Immature natural killer cell (primary cell): ENCODE results near the gene SPATA20. TPM values are rescaled to one million over a fixed set of nuclear protein-coding genes. Genes with fewer than 3 reads are reported as not detected.

ENCODE experiments used
- DNase-seq, 3 donors: peaks; one replicate each; pipeline ENCODE4 v3.0.0; 2022; ENCODE audit warnings: mixed read lengths in 1 of 3
- H3K27ac Mint-ChIP-seq, 6 donors: one replicate each; pipeline ENCODE4 v1.8.0; 2020; ENCODE audit warnings: mixed read lengths in 6 of 6, mild to moderate bottlenecking in 5 of 6, inconsistent platforms in 4 of 6, moderate library complexity in 3 of 6
- H3K27me3 Mint-ChIP-seq, 3 donors: one replicate each; pipeline ENCODE4 v1.8.0; 2020 to 2021; ENCODE audit warnings: low read depth in 3 of 3, mild to moderate bottlenecking in 3 of 3, mixed read lengths in 3 of 3, moderate library complexity in 3 of 3, inconsistent platforms in 1 of 3
- H3K36me3 Mint-ChIP-seq, 3 donors: one replicate each; pipeline ENCODE4 v1.8.0; 2020; ENCODE audit warnings: mixed read lengths in 3 of 3, inconsistent platforms in 2 of 3, mild to moderate bottlenecking in 2 of 3
- H3K4me1 Mint-ChIP-seq, 2 donors: one replicate each; pipeline ENCODE4 v1.8.0; 2020; ENCODE audit warnings: inconsistent platforms in 2 of 2, mild to moderate bottlenecking in 2 of 2, mixed read lengths in 2 of 2, moderate library complexity in 1 of 2
- H3K4me3 Mint-ChIP-seq, 5 donors: one replicate each; pipeline ENCODE4 v1.8.0; 2020; ENCODE audit warnings: mild to moderate bottlenecking in 5 of 5, mixed read lengths in 5 of 5, inconsistent platforms in 3 of 5, moderate library complexity in 3 of 5
- H3K9me3 Mint-ChIP-seq, 6 donors: one replicate each; pipeline ENCODE4 v1.8.0; 2020; ENCODE audit warnings: mild to moderate bottlenecking in 6 of 6, mixed read lengths in 6 of 6, inconsistent platforms in 4 of 6, moderate library complexity in 3 of 6
- polyA plus RNA-seq, 3 donors: library from polyadenylated mRNA; unstranded; fragments of 300-500 nt; fragmentation: Illumina TruSeq; gene quantifications; one replicate each; pipeline ENCODE4 v1.2.3, GENCODE V29; 2021

Gene SPATA20
- polyA plus RNA-seq, 3 donors from 2014 or later: 9.8 to 23.0 (median 9.9) TPM

DNA sequence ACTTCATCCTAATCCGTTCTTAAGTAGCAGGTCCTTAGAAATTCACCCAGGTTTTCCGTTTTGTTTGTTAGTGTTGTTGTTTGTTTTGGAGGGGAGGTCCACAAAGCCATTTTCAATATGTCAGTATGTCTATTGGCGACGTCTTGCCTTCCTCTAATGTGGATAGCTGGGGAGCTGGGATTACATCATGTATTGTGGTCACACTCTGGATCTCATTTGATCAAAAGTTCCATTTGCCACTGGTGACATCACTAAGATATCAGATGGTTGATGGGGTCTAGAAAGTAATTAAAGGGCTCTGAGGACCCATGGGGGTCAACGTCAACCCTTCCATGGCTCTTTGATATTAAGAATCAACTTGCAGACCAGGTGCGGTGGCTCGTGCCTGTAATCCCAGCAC is 17.1 kb upstream of the SPATA20 start:
- H3K27me3 Mint-ChIP-seq: peaks cover 6 to 18% (median 17%) of the 10 kb centered on the region in 3 donors
- H3K4me1 Mint-ChIP-seq: no peaks in the 10 kb centered on the region
- no peak for DNase-seq
- no peaks in the 10 kb centered on the region for H3K9me3 Mint-ChIP-seq
- H3K36me3 Mint-ChIP-seq: no peaks in the 10 kb centered on the region
- no peak overlapping the region for H3K27ac Mint-ChIP-seq
- H3K4me3 Mint-ChIP-seq: no peak overlapping the region

DNA sequence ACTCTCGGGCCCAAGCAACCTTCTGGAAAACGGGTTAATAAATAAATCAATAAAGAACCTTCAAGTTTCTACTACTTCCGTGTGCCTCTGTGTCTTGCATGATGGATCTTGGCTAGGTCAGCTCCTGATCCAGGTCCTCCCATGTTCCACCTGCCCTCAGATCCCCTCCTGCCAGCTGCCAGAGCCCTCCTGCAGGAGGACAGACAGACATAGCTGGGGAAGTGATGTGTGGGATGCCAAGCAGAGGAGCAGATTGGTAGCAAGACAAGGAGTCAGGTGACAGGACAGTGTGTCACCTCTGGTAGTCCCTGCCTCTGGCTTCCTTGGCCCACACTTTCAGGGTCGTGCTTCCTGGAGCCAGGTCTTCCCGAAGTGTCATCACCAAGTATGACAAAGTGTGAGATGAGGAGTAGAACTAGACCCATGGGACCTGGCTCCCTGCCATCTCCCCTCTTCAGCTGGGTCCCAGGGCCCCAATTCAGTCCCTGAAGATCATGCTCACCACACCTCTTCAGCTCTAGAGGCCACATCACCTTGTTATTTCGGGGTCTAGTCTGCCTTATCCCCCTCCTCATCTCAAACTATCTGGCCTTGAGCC is 15.4 kb upstream of the SPATA20 start:
- Mint-ChIP-seq H3K9me3 (no peaks in the 10 kb centered on the region), H3K4me3 (no peak overlapping the region), H3K27me3 (peaks cover 6 to 19% (median 19%) of the 10 kb centered on the region in 3 donors), H3K36me3 (no peaks in the 10 kb centered on the region), H3K4me1 (no peaks in the 10 kb centered on the region), H3K27ac (no peak overlapping the region)
- DNase-seq: no peak

DNA sequence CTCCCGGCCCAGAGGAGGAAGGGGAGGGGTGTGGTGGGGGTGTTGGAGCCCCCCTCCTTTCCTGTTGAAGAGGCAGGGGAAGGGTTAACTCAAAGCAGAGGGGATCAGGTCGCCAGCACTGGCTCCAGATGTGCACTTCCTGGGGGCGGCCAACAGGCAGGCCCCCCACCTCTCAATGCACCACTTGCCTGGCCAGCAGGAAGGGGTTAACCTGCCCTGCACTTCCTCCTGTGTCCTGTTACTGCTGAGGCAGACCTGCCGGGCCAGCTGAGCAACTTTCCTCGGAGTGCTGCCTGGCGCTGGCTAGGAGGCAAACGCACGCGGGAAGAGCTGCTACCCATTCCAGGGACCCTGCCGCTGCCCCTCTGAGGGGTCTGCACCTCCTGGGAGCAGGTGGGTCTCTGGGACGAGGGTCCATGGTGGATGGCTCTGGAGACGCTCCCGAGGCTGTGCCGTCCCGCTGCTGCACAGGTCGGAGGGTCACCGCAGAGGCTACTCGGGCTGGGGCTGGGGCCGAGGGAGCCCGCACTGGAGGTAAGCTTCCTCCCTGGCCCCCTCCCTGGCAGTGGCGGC is 14.4 kb upstream of the SPATA20 start, which contains the start of gene EPN3:
Gene EPN3 (plus strand): TSS at position 284 of the 573 bp plus-strand sequence. CDS start 3,822 bp downstream, outside the sequence.
- peaks cover 6 to 19% (median 19%) of the 10 kb centered on the region in 3 donors for H3K27me3 Mint-ChIP-seq
- H3K27ac Mint-ChIP-seq: no peak within 1 kb of the TSS

DNA sequence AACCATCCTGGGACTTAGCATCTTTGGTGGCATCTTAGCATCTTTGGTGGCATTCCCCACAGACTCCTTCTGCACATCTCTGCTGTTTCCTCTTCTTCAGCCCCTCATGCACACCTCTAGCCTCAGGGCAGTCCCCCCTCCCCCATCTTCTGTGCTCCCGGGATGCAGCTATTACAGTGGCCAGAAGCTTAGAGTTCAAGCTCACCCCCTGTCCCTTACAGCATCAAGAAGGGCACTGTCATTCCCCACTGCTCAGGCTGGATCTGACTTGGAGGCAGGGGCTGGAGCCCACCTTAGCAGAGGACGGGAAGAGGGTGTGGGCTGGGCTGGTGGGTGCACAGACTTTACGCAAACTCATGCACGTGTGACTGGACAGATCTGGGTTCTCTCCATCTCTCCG is 13.8 kb upstream of the SPATA20 start:
- H3K9me3 Mint-ChIP-seq: no peaks in the 10 kb centered on the region
- H3K4me3 Mint-ChIP-seq: no peak overlapping the region

More for the DNA sequence above, 14.4 kb upstream of the SPATA20 start, which contains the start of gene EPN3:
- Mint-ChIP-seq H3K9me3 (no peaks in the 10 kb centered on the region), H3K36me3 (no peaks in the 10 kb centered on the region), H3K4me1 (no peaks in the 10 kb centered on the region), H3K4me3 (no peak within 1 kb of the TSS)
- no peak for DNase-seq

DNA sequence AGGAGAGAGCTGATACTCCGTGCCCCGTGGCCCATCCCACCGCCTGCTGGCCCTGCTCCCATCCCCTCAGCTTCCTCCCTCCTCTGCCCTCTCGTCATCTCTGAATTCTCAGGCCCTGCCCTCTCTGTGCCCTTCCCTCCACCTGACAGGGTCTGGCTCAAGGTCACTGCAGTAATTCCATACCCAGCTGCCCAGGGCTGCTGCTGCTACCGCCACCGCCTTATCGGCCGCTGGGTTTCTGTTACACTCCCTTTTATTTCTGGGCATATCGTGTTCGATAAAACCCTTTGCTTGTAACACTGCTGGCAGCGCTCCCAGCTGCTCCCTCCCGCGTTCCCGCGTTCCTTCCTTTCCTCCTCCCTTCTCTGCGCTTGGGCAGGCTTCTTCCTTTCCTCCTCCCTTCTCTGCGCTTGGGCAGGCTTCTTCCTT is 13.2 kb upstream of the SPATA20 start:
- Mint-ChIP-seq H3K9me3 (no peaks in the 10 kb centered on the region), H3K36me3 (no peaks in the 10 kb centered on the region), H3K4me3 (no peak overlapping the region), H3K4me1 (no peaks in the 10 kb centered on the region), H3K27ac (no peak overlapping the region), H3K27me3 (peaks cover 6 to 19% (median 19%) of the 10 kb centered on the region in 3 donors)
- DNase-seq: no peak

More for the DNA sequence above, 13.8 kb upstream of the SPATA20 start:
- no peak overlapping the region for H3K27ac Mint-ChIP-seq
- no peak for DNase-seq
- no peaks in the 10 kb centered on the region for H3K4me1 Mint-ChIP-seq
- peaks cover 6 to 19% (median 19%) of the 10 kb centered on the region in 3 donors for H3K27me3 Mint-ChIP-seq
- H3K36me3 Mint-ChIP-seq: no peaks in the 10 kb centered on the region

DNA sequence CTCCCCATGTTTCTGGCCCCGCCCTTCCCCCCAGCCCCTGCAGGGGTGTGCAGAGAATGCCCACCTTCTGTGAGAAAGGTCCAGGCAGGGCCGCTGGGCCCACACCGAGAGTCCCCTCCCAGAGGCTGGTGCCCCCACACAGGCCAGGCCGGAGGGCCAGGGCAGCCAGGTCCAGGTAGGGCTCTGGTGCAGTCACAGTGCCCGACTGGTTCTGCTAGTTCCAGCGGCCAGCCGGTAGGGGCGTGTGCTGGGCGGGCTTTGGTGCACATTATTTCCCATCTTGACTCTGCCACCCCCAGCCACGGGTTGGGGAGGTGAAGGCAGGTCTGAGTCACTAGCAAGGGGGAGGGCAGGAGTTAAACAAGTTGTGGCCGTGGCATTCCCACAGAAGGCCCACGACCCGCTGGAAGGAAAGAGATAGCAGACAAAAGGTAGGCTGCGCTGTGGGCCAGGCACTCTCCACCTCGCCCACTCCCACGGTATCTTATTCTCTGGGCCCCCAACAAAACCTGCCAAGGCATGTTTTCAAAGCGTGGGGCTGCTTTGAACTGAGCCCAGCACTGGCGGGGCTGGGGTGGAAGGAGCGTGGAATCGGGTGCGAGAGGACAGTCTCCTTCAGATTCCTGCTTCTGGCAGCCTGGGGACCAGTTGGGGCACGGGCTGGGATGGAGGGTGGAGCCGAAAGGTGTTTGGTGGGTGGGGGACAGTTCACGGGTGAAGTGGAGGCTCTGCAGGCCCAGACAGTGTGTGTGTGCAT is 12.6 kb upstream of the SPATA20 start:
- peak overlapping the region in 1 of 6 donors; percentile 40 for H3K27ac Mint-ChIP-seq
- H3K36me3 Mint-ChIP-seq: no peaks in the 10 kb centered on the region
- no peak overlapping the region for H3K4me3 Mint-ChIP-seq
- no peaks in the 10 kb centered on the region for H3K4me1 Mint-ChIP-seq
- no peak for DNase-seq
- no peaks in the 10 kb centered on the region for H3K9me3 Mint-ChIP-seq
- peaks cover 6 to 19% (median 19%) of the 10 kb centered on the region in 3 donors for H3K27me3 Mint-ChIP-seq

DNA sequence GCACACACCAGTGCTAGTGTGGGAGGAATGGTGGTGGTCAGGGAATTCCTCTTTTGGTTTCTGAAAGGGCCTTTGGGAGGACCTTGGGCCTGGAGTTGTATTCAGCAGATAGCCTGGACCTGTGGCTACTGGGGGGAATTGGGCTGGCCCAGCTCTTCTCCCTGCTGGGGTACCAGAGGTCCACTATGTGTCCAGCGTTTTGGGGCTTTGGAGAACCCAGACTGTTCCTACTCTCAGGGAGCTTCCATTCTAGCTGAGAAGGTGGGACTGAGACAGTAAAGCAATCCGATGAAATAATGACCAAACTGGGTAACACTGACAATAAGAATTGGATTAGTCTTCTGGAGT is 12.0 kb upstream of the SPATA20 start:
- Mint-ChIP-seq H3K9me3 (no peaks in the 10 kb centered on the region), H3K27ac (no peak overlapping the region), H3K36me3 (no peaks in the 10 kb centered on the region), H3K4me3 (no peak overlapping the region), H3K4me1 (no peaks in the 10 kb centered on the region), H3K27me3 (peaks cover 6 to 19% (median 17%) of the 10 kb centered on the region in 3 donors)
- DNase-seq: no peak

DNA sequence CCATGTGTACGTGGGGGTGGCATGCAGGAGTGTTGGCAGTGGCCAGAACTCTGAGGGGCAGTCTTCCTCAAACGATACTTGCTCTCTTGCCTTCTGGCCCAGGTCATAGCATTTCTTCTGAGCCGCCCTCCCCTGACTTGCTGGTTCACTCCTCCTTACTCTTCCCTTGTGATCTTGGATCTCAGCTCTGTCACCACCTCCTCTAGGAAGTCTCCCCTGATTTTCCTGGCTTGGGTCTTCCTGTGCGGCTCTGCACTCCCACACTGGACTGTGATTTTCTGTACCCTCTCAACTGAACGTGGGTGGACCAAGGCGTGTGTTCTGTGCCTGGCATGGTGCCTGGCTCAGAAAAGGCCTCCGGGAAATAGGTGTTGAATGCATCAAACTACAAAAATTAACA is 11.6 kb upstream of the SPATA20 start:
- Mint-ChIP-seq H3K4me3 (no peak overlapping the region), H3K27me3 (peaks cover 6 to 19% (median 15%) of the 10 kb centered on the region in 3 donors)
- no peak for DNase-seq

DNA sequence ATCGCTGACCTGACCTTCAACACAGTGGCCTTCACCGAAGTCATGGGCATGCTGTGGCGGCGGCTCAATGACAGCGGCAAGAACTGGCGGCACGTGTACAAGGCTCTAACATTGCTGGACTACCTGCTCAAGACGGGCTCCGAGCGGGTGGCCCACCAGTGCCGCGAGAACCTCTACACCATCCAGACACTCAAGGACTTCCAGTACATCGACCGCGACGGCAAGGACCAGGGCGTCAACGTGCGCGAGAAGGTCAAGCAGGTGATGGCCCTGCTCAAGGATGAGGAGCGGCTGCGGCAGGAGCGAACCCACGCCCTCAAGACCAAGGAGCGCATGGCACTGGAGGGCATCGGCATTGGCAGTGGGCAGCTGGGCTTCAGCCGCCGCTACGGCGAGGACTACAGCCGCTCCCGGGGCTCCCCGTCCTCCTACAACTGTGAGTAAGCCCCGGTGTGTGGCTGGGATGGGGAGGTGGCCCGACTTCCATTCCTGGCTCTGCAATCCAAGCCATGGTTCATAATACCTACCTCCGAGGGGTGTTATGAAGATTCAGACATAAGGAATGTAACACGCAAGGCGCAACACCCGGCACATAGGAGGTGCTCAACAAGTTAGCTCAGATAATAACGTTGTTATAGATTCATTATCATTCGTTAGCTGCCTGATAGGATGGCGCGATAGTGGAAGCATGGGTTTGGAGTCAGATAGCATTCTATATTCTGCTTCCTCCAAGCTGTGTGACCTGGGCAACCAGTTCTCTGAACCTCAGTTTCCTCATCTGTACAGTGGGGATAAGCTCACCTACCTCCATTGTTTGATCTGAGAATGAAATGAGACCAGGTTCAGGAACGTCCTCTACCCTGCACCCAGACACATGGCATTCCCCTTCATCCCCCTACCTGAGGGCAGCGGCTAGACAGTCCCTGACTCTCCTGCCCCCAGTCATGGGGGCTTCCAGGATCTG is 10.0 kb upstream of the SPATA20 start:
- Mint-ChIP-seq H3K4me3 (no peak overlapping the region), H3K4me1 (peaks cover 0 to 2% of the 10 kb centered on the region in 2 donors), H3K27ac (no peak overlapping the region), H3K27me3 (peaks cover 6 to 12% (median 6%) of the 10 kb centered on the region in 3 donors), H3K36me3 (no peaks in the 10 kb centered on the region), H3K9me3 (no peaks in the 10 kb centered on the region)
- no peak for DNase-seq

More for the DNA sequence above, 11.6 kb upstream of the SPATA20 start:
- Mint-ChIP-seq H3K9me3 (no peaks in the 10 kb centered on the region), H3K4me1 (no peaks in the 10 kb centered on the region), H3K36me3 (no peaks in the 10 kb centered on the region), H3K27ac (no peak overlapping the region)

DNA sequence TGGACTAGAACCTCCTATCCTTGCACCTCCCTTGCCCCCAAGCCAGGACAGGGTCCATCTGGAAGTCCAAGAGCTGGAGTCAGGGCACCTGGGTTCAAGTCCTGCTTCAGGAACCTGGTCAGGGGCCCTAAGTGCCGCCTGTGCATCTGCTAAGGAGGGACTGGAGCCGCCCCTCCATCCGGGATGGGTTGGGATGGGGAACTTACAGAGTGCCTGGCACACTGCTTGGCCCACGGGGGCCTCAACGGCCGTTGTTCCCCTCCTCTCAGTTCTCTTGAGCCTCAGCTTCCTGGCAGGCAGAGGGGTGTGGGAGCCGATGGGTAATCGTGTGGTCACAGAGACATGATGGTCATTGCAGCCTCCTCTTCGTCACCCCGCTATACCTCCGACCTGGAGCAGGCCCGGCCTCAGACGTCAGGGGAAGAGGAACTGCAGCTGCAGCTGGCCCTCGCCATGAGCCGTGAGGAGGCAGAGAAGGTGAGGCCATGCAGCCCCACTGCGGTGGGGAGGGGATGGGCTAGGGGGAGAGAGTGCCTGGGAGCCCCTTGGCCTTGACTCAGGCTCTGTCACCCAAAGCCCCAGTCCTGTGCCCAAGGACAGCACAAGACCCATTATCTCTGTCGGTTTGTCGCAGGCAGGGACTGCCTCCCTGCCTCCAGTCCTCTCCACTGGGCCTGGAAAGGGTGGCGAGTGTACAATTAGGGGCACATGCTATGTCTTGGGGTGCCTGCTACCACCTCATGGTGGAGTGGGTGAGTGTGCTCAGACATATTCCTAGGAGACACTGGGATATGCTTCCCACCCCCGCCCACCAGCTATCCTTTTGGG is 9.0 kb upstream of the SPATA20 start:
- no peak for DNase-seq
- Mint-ChIP-seq H3K27ac (no peak overlapping the region), H3K27me3 (peaks cover 6 to 14% (median 8%) of the 10 kb centered on the region in 3 donors), H3K4me3 (no peak overlapping the region), H3K9me3 (no peaks in the 10 kb centered on the region), H3K36me3 (no peaks in the 10 kb centered on the region), H3K4me1 (peaks cover 7 to 8% of the 10 kb centered on the region in 2 donors)

DNA sequence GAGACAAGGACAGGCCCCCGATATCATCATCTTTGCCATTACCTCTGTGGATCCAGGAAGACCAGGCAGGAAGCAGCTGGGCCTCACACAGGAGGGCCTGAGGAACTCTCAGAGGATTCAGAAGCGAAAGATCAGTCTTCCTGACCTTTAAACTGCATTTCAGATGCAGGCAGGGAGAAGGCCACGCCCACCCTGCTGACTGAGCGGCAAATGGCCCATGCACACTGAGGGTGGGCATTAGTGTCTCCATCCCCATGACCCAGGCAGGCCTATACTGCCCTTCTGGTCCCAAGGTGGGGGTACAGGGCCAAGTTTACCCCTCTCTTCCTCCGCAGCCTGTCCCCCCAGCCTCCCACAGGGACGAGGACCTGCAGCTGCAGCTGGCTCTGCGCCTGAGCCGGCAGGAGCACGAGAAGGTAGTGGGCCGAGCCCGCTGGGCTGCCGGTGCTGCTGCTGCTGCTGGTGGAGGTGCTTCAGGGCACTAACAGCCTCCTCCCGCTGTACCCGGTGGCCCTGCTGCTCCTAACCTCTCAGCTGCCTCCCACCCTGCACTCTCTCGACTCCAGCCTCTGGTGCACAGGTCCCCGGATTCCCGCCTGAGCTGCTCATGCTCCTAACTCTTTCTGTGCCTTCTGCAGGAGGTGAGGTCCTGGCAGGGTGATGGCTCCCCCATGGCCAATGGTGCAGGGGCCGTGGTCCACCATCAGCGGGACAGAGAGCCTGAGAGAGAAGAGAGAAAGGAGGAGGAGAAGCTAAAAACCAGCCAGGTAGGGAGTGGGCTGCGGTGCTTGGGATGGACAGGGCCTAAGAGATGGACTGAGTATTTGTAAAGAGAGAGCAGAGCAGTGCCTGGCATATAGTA is 8.2 kb upstream of the SPATA20 start:
- Mint-ChIP-seq H3K4me1 (peaks cover 7 to 8% of the 10 kb centered on the region in 2 donors), H3K27ac (no peak overlapping the region), H3K27me3 (peaks cover 6 to 14% (median 8%) of the 10 kb centered on the region in 3 donors), H3K9me3 (no peaks in the 10 kb centered on the region), H3K36me3 (no peaks in the 10 kb centered on the region), H3K4me3 (no peak overlapping the region)
- DNase-seq: no peak
